Activated naive CD8-positive, alpha-beta T cell treated with anti-CD3 and anti-CD28 coated beads, Interleukin-2, amount 10 ng/mL, durations not matched to agents 7 days and 5 days (primary cell): ENCODE results near the gene UNC5CL. TPM values are rescaled to one million over a fixed set of nuclear protein-coding genes. Genes with fewer than 3 reads are reported as not detected.

ENCODE experiments used
- ATAC-seq: fragments of 150-1000 bp; cut with Tn5 transposase; one replicate; pipeline ENCODE4 v1.10.0; 2021; ENCODE audit warnings: low read depth, moderate library complexity
- POLR2A ChIA-PET: fragments of 350-600 bp; sonication (Branson Sonifier 250); formaldehyde crosslinking; loops from one replicate; lab custom pipeline; 2021; ENCODE audit warnings: antibody characterized with exemption; lab: Charles Lee
- DNase-seq: peaks from one replicate; pipeline ENCODE4 v3.0.0; 2021
- H3K27ac Mint-ChIP-seq: one replicate; pipeline ENCODE4 v1.8.0; 2022; ENCODE audit warnings: mild to moderate bottlenecking, mixed read lengths
- H3K27me3 Mint-ChIP-seq: one replicate; pipeline ENCODE4 v1.8.0; 2022; ENCODE audit warnings: mild to moderate bottlenecking, moderate library complexity, mixed read lengths
- H3K36me3 Mint-ChIP-seq: one replicate; pipeline ENCODE4 v1.8.0; 2021; ENCODE audit warnings: mild to moderate bottlenecking, mixed read lengths
- H3K4me1 Mint-ChIP-seq: one replicate; pipeline ENCODE4 v1.8.0; 2021; ENCODE audit warnings: mixed read lengths
- H3K4me3 Mint-ChIP-seq: one replicate; pipeline ENCODE4 v1.8.0; 2022; ENCODE audit warnings: mild to moderate bottlenecking, moderate library complexity, mixed read lengths
- H3K9me3 Mint-ChIP-seq: one replicate; pipeline ENCODE4 v1.8.0; 2021; ENCODE audit warnings: mixed read lengths
- total RNA-seq, 2 experiments: library from RNA; stranded (reverse); gene quantifications; one replicate each; pipeline ENCODE4 v1.2.3, GENCODE V29; 2021

UNC5CL gene
- total RNA-seq, 2 experiments from 2014 or later: 3.0 to 4.2 TPM

GRCh38 chr6:40982917-40983316, 56.1 kb downstream of the UNC5CL start:
- DNase-seq (no peak), ATAC-seq (no peak)
- no peaks in the 10 kb centered on the region for H3K36me3 Mint-ChIP-seq
- H3K27ac Mint-ChIP-seq: no peak overlapping the region
- POLR2A ChIA-PET: interaction anchor here (0.6 kb wide), 1 partner anchor 256 kb away, joined by 5 read pairs; no protein-coding TSS in a partner anchor
- no peaks in the 10 kb centered on the region for H3K9me3 Mint-ChIP-seq
- peaks cover 49% of the 10 kb centered on the region for H3K27me3 Mint-ChIP-seq
- no peak overlapping the region for H3K4me3 Mint-ChIP-seq
- no peaks in the 10 kb centered on the region for H3K4me1 Mint-ChIP-seq

- Mint-ChIP-seq H3K9me3 (no peaks in the 10 kb centered on the region), H3K27me3 (peaks cover 73% of the 10 kb centered on the region), H3K27ac (no peak overlapping the region), H3K4me3 (no peak overlapping the region), H3K36me3 (no peaks in the 10 kb centered on the region), H3K4me1 (no peaks in the 10 kb centered on the region)
- DNase-seq: no peak
- no peak for ATAC-seq
- POLR2A ChIA-PET: no interaction called here
These were observed 60.2 kb downstream of the UNC5CL start for GRCh38 chr6:40978687-40979289.

GRCh38 chr6:40977695-40978094, 61.3 kb downstream of the UNC5CL start:
- no peaks in the 10 kb centered on the region for H3K4me1 Mint-ChIP-seq
- H3K9me3 Mint-ChIP-seq: peaks cover 2% of the 10 kb centered on the region
- peaks cover 67% of the 10 kb centered on the region for H3K27me3 Mint-ChIP-seq
- DNase-seq (no peak), ATAC-seq (no peak)
- H3K4me3 Mint-ChIP-seq: no peak overlapping the region
- no peak overlapping the region for H3K27ac Mint-ChIP-seq
- H3K36me3 Mint-ChIP-seq: no peaks in the 10 kb centered on the region
- POLR2A ChIA-PET: no interaction called here

GRCh38 chr6:40977085-40977484, 61.9 kb downstream of the UNC5CL start:
- Mint-ChIP-seq H3K27ac (no peak overlapping the region), H3K4me3 (no peak overlapping the region), H3K36me3 (no peaks in the 10 kb centered on the region), H3K9me3 (peaks cover 2% of the 10 kb centered on the region), H3K4me1 (no peaks in the 10 kb centered on the region), H3K27me3 (peaks cover 61% of the 10 kb centered on the region)
- no peak for ATAC-seq
- POLR2A ChIA-PET: no interaction called here
- no peak for DNase-seq

Other genes with a start within 250 kb of the UNC5CL start
- gene TSPO2, start 3.2 kb upstream of the UNC5CL start, total RNA-seq: not detected
- gene APOBEC2, start 14.0 kb upstream of the UNC5CL start, total RNA-seq: not detected
- gene OARD1, start 33.1 kb upstream of the UNC5CL start, total RNA-seq: 10 to 100 TPM; 38.9 to 40.8 TPM
- 10 to 100 TPM; 44.4 to 47.7 TPM for gene NFYA, start 33.8 kb upstream of the UNC5CL start, total RNA-seq
- gene TREML1, start 115.1 kb upstream of the UNC5CL start, total RNA-seq: not detected
- 1 to 10 TPM; 1.9 to 2.8 TPM for gene TREM2, start 123.9 kb upstream of the UNC5CL start, total RNA-seq
- gene TREML2, start 161.9 kb upstream of the UNC5CL start, total RNA-seq: 10 to 100 TPM; 13.5 to 14.9 TPM
- not detected for gene TREML4, start 189.1 kb upstream of the UNC5CL start, total RNA-seq
- gene TREM1, start 247.5 kb upstream of the UNC5CL start, total RNA-seq: not detected